NCI-H1105 (cell line): Measurements from ENCODE around the gene LRRC74B.
"Not testable (repeated sequence)": the region's sequence is repeated elsewhere in the genome, so short reads cannot be mapped to it uniquely, and the experiment has no call there.

ENCODE experiments used
- DNase-seq: peaks from one replicate; lab custom pipeline; 2025; lab: John Stamatoyannopoulos, UW

Gene LRRC74B

DNA sequence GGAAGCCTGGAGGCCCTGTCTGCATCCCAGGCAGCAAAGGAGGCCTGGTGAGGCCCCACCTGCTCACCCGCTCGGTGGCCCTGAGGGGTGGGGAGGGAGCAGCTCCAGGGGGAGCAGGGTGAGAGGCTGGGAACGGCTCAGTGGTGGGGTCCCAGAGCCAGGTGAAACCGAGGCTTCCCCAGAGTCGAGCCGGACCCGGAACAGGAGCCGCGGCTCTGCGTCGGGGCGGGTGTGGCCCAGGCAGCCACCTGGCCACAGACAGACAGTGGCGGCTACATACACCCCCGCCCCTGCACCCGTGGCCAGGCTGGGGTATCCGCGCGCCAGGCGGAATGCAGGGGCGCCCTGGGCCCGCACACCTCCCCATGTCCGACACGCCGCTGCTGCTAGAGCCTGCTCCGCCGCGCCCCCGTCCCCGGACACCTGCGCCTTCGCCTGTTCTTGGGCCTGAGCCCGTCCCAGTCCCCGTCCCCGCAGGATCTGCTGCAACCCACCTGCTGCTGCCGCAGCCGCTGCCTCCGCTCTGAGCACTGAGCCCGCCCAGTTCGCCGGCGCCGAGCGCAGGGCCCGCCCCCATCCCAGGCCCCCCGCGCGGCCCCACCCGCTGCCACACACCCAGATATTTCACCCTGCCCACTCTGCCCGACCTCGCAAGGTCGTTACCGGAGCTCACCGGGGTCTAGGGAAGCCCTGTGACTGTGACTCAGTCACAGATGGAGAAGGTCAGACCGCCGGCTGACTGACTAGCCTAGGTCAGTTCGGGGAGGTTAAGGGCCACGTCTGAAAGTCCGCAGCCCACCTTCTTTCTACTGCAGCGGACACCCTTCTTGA lies 13.5 kb upstream of the LRRC74B start, which contains the start of gene SLC7A4:
SLC7A4 (minus strand) TSS at position 525 of the 831 bp plus-strand sequence. CDS start 749 bp downstream, outside the sequence.
- DNase-seq: no peak

DNA sequence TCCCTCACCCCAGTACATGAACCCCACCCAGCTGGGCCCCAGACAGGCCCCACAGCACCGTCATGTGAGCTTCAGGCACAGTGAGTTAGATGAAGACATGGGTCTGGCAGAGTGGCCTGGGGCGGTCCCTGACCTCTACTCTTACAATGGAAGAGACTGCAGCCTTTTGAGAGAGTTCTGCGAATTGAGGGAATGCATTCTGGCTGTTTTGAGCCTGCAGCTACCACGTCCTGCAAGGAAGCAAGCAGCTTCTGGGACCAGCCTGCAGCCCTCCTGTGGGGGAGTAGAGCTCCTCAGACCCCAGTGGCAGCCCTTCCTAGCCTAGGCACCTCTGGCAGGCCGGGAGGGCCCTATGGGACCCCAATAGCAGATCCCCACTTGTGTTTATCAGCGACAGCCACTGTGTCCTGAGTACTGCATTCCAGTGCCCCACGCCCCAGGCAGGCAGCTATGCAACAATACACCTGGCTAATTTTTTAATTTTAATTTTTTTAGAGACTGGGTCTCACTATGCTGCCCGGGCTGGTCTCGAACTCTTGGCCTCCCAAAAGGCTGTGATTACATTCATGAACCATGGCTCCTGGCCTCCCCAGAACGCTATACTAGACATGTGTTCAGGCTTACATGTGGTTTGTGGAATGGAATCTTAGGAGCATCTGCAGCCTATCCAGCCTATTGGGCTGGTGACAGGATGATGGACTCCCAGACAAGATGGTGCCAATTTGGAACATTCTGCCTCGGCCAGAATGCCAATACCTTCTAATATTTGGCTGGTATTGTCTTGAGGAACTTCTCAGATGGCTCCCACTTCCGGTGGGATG lies 12.7 kb upstream of the LRRC74B start:
- no peak for DNase-seq

DNA sequence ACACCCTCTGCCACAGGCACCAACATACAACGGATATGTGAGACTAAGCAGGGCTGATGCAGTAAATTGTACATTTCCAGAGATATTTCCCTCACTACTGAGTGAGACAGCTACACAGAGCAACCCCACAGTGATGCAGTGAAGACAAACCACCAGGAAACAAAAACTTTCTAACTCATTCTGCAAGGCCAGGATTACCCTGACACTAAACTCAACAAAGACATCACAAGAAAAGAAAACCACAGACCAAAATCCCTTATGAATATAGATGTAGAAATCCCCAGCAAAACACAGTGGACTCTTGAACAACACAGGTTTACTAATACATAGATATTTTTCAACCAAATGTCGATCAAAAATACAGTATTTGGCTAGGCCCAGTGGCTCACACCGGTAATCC lies 11.9 kb upstream of the LRRC74B start:
- no peak for DNase-seq

DNA sequence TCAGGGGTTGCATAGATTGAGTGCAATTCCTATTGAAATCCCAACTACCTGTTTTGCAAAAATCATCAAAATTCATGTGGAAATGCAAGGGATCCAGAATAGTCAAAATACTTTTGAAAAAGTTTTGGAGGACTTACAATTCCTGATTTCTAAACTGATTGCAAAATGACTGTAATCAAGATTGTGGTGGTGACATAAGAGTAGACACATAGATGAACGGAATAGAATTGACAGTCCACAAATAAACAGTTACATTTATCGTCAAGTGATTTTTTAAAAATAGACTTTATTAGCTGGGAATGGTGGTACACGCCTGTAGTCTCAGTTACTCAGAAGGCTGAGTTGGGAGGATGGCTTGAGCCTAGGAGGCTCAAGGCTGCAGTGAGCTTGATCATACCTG lies 10.8 kb upstream of the LRRC74B start:
- no peak for DNase-seq

DNA sequence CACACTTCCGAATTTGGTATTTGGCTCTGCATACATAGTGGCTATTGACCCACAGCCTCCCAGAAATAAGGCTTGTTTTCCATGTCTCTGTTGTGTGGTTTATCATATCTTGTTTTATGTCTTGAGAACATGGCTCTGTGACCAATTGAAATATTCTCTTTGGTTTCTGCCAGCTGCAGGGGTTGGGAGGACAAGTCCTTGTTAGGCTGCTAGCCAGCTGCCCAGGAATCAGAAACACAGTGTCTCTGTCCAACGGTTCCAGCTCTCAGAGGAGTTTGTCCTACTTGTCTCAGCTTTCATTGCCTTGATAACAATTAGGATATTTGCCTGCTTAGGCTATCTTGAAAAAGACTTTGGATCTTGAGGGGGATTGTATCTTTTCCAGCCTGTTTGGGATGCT lies 7.3 kb upstream of the LRRC74B start:
- DNase-seq: no peak

DNA sequence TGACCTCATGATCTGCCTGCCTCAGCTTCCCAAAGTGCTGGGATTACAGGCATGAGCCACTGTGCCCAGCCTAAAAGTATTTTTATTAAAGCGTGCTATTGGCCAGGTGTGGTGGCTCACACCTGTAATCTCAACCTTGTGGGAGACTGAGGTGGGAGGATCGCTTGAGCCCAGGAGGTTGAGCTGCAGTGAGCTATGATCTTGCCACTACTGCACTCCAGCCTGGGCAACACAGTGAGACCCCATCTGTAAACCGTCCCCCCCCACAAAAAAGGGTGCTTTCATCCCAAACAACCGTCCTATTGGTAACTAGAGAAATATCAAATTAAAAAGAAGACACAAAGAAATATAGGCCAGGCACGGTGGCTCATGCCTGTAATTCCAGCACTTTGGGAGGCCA lies 6.6 kb upstream of the LRRC74B start:
- DNase-seq: not testable (repeated sequence)

DNA sequence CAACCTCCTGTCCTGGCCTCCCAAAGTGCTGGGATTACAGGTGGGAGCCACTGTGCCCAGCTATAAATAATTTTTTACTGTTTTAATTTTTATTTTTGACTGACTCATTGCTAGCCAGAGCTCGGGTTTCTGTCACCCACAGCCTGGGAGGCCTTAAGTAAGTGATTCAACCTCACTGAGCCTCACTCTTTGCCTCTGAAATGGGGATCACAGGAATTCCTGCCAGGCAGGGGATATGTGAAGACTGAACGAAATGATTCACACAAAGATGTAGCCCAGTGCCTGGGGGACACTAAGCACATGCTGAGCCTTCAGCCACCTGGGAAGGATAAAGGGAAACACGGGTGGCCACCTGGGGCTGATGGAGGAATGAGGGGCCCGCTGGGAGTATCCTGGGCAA lies 3.8 kb upstream of the LRRC74B start:
- no peak for DNase-seq

DNA sequence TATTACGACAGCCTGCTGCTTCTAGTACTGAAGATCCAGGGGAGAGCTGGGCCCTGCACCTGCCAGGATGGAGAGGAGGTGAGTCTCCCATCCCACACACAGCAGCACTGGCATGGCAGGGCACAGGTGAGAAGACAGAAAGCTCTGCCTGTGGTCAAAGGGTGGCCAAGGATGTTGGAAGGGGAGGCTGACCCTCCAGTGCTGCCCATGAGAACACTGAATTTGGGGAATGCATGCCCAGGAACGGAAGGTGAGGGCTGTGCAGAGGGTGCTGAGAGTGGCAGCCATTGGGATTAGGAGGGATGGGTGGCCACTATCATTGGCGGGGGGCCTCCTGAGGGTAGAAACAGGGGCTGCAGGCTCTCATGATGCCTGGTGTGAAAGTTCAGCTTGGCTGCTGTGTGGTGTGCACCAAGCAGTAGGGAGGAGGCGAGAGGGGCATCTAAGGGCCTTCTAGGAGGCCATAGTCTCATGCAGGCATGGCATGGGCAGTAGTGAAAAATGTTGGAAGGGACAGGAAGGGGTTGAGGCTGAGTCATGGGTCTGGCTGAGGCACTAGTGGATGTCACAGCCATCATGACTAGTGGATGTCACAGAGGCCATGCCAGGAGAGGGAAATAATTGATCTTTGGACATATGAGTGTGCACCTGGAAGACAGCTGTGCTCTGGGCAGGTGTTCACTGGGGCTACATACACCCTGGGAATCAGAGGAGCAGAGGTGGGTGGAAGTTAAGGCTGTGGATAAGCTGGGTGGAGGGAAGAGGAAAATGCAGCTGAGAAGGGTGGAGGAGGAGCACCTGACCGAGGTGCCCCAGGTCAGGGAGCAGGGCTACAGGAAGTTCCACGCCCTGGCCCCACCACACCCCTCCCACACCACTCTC lies 2.5 kb upstream of the LRRC74B start:
- DNase-seq: no peak

DNA sequence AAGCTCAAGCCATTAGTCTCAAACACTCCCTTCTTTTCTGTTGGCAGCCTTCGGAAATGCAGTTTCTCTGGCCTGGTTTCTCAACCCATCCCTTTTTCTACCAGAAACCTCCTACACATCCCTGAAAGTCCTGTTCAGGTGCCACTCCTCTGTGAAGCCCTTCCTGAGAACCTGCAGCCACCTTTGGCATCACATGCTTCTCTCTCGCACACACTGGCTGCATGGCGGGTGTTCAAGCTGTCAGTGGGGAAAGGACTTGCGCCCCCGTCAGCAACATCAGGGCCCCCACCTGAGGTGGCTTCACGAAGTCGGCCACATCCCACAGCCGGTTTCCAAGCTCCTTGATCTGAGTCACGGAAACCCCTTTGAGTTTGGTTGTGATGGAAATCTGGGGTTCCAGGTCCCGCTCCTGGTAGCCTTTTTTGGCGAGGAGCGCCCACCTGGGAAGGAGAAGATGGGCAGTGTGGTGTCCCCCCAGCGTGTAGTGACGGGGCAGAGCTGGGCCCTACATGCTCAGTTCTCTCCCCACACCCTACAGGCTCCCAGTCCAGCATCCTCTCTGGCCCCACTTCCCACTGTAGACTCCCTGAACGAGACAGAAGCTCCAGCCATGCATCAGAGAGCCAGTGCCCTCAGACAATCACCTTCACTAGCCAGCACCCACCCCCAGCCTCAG lies 1.7 kb upstream of the LRRC74B start:
- no peak for DNase-seq

DNA sequence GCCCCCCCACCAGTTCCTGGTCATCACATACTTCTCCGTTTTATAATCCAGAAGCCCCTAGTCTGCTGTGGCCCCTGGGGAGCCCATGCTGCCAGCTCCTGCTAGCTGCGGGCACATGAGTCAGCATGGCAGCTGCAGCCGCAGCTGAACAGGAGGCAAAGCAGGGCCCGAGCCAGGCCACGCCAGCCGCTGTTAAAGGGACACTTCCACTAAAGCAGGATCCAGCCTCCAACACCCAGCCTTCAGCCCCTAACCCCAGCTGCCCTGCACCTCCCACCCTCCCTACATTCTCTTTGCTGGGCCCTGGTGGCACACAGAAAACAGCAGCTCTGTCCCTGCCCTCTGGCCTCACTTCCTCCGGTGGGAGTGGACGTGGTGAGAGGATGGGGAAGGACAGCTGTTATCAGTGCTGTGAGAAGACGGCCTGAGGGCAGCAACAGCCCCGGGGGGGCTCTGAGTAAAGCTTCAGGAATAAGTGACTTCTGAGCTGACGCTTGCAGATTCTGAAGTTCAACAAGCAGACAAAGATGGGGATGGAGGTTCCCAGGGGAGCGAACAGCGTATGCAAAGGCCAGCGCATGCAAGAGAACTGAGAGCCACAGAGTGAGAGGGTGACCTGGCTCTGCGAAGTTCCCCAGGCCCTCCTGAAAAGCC lies 688 bp upstream of the LRRC74B start:
- DNase-seq: no peak

DNA sequence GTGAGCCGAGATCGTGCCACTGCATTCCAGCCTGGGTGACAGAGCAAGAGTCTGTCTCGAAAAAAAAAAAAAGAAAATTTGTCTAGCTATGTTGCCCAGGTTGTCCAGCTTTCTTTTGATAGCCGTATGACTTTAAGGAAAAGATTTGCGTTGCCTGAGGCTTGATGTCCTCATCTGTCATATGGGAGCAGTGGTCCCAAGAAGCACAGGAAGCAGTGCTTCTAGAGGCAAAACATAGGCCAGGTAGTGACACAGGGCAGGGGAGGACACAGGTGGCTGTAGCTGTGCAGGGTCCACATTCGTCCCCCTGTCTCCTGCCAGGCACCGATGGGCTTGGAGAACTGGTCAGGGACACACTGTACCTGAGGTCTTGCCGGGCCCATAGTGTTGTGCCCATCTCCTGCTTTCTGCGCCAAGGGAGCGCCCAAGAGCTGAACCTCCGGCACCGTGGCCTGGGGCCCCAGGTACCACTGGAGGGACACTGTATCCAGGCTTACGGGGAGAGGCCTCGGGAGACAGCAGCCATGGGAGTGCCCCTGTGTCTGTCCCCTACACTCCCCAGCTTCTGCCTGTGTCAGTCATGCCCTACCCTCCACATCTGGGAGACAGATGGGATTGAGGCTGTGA lies 1.4 kb downstream of the LRRC74B start:
- DNase-seq: no peak

DNA sequence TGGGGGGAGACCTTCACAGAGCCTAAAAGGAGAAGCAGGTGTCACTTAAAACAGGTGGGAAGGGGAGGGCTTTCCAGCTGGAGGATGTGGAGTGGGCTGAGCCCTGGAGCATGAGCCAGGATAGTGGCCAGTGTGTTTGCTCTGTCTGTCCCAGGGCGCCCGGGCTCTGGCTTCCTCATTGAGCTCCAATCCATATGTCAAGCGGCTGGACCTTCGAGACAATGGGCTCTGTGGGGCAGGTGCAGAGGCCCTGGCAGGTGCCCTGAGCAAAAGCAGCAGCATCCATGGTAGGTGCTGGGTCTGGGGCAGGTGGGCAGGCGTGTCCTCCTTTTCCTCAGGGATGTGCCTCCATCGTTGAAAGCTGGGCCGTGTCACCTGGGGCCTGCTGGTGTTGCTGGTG lies 2.0 kb downstream of the LRRC74B start:
- DNase-seq: no peak

DNA sequence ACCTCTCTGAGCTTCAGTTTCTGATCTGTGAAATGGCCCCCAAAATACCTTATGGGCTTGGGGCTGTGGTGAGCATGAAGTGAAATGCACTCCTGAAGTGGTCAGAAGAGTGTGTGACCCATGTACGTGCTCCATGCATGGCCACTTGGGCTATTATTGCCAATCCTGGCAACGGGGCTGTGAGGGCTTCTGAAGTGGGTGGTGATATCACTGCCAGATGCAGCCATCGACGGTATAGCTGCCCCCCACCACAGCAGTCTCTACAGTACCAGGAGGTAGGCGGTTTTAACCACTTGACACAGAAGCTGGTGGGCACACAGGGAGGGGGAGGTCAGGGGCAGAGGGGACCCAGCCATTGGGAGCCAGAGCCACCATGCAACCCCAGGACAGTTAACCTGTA lies 2.7 kb downstream of the LRRC74B start:
- DNase-seq: not testable (repeated sequence)

DNA sequence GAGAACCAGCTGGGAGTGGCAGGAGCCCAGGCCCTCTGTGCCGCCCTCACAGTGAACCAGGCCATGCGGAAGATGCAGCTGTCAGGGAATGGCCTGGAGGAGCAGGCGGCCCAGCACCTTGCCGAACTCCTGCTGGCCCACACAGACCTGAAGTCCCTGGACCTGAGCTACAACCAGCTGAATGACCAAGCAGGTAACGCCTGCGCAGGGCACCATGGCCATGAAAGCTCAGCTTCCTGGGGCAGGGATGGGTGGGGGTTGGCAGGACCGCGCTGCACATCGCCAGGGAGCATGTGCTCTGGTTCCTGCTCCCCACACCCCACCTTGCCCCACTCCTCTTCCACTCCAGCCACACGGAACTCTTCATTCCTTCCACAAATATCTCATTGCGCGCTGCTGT lies 3.2 kb downstream of the LRRC74B start:
- not testable (repeated sequence) for DNase-seq

DNA sequence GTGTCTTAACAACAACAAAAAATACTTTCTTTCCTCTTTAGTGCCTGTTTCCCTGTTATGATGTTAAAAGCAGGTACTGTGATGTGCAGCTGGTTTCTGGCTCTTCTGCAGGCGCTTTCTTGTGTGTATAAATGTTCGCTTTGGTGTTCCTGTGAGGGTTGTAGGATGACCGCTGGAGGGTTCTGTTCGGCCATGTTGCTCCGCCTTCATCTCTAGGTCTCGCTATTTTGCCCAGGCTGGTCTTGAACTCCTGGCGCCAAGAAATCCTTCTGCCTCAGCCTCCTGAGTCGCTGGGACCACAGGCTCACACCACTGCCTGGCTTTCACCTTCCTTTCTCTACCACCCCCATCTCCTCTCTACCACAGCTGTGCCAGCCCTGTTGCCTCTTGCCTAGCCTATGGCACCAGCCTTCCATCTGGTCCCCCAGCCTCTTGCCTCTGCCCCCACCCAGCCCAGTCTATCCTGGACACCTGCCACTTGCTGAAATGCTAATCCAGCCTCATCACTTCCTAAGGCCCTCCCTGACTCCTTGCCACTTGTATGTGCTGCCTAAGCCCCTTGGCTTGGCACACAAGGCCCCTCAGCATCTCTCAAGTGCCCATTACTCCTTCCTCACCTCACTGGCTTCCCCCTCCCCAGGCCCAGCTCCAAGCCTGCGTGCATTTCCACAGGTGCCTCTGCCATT lies 5.5 kb downstream of the LRRC74B start:
- DNase-seq: no peak

DNA sequence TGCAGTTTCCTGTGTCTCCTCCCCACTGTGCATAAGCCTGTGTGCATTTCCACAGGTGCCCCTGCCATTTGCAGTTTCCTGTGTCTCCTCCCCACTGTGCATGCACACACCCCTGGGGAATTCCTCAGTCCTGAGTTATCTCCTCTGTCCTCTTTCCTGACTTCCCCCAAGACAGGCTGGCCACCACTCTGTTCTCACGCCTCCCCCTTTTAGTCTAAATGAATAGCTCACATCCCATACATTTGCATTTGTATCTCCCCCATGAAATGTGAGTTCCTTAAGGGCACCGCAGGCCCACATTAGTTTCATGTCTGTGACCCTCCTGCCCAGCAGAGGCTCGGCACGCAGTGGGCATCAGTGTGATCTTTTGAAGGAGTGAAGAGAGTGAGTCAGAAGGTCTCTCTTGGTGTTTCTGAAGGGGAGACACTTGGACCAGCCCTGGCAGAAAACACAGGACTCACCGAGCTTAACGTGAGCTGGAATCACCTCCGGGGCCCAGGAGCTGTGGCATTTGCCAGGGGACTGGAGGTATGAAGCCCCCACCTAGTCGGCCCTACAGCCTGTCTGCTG lies 6.2 kb downstream of the LRRC74B start:
- DNase-seq: no peak

DNA sequence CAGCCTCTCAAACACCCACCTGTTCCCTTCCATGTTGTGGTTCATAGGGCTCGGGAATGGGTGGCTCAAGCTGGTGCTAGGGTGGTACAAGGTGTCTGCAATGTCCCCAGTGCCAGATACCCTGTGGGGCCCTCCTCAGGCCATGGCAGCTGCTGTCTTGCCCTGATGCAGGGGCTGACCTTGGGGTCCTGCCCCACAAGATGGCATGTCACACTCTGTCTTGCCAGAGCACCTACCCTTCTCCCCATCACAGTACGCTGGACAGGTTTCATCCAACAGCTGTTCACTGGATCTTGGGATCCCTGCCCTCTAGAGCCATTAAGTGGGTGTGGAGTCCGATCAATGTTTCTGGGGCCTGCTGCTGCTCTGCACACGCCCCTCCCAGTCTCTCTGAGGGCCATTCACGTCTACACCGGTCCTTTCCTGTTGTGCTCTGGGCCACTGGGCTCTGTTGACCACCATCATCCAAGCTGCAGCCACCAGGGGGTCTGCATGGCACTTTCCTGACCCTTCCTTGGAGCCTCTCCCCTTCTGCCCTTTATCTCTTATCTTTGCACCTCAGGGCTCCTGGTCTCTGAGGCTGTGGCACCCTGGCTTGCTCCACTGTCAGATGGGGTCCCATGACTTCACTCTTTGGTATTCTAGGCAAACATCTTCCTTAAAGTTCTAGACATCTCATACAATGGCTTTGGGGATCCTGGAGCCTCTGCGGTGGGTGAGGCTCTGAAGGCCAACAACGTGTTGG lies 7.1 kb downstream of the LRRC74B start:
- DNase-seq: no peak

DNA sequence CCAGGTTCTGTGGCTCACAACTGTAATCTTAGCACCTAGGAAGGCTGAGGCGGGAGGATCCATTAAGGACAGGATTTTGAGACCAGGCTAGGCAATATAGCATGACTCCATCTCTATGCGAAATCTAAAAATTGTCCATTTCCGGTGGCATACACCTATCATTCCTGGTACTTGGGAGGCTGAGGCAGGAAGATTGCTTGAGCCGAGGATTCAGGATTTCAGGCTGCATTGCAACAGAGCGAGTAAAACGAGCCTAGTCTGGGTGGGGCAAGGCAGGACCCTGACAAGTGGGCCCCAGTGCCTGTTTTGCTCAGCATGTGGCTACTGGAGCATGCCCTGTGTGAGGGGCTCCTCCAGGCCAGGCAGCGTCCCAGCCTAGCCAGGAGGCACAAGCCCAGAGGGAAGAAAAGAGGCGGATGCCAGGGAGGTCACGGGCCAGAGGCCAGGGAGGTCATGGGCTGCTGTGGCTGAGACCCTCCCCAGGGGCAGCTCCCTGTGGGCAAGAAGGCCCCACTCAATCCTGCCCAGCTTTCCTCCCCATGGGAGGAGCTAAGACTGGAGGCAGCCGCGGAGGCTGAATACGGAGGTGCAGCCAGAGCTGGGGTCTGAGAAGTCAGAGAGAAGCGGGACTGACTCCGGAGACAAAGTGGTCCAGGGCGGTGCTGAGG lies 8.4 kb downstream of the LRRC74B start:
- no peak for DNase-seq
